T47D (cell line): ENCODE measurements around the gene ROCK1.

ENCODE experiments used
- DNase-seq, 2 experiments: peaks; one replicate each; pipeline versions ENCODE4 v3.0.0 to v3.0.0-alpha.2; 2011 to 2012; ENCODE audit warnings: low read depth in 1 of 2, low spot score in 1 of 2
- JUND ChIP-seq: IDR thresholded peaks from 2 replicates; pipeline ENCODE4 v1.6.1; 2012; ENCODE audit warnings: low read depth
- in situ Hi-C: cut with HindIII; loops from 2 replicates; pipeline ENCODE4 v1.10.0; 2016; ENCODE audit warnings: low sequenced_read_pairs, low pct_unique_long_range_greater_than_20kb

Gene ROCK1

GRCh38 chr18:21096760-21097159 lies 14.9 kb downstream of the ROCK1 start:
- in situ Hi-C loops, result no loop called here
- TF ChIP-seq JUND, result no peak
- DNase-seq, result no peak

- in situ Hi-C loops, result no loop called here
- DNase-seq, result no peak
- no peak for TF ChIP-seq JUND
Measured at GRCh38 chr18:21093133-21093532, 18.5 kb downstream of the ROCK1 start.

GRCh38 chr18:21090680-21091079 lies 20.9 kb downstream of the ROCK1 start:
- in situ Hi-C loops, result no loop called here
- no peak for TF ChIP-seq JUND
- no peak for DNase-seq

GRCh38 chr18:21085579-21086166 lies 25.9 kb downstream of the ROCK1 start:
- in situ Hi-C loops, result no loop called here
- DNase-seq, result no peak
- TF ChIP-seq JUND, result no peak

GRCh38 chr18:21084511-21085078 lies 27.0 kb downstream of the ROCK1 start:
- in situ Hi-C loops, result no loop called here
- no peak for TF ChIP-seq JUND

GRCh38 chr18:21083017-21083416 lies 28.6 kb downstream of the ROCK1 start:
- no peak for DNase-seq
- TF ChIP-seq JUND, result no peak

More at GRCh38 chr18:21084511-21085078, 27.0 kb downstream of the ROCK1 start:
- DNase-seq, result peak in 1 of 2 experiments; percentile 20

GRCh38 chr18:21081426-21081825 lies 30.2 kb downstream of the ROCK1 start:
- no peak for TF ChIP-seq JUND
- in situ Hi-C loops, result no loop called here
- no peak for DNase-seq

More at GRCh38 chr18:21083017-21083416, 28.6 kb downstream of the ROCK1 start:
- in situ Hi-C loops, result no loop called here

- DNase-seq, result no peak
- in situ Hi-C loops, result no loop called here
- TF ChIP-seq JUND, result no peak
Measured at GRCh38 chr18:21080576-21080975, 31.0 kb downstream of the ROCK1 start.

- peak; percentile 18 to 68 for DNase-seq
- no peak for TF ChIP-seq JUND
- in situ Hi-C loops, result no loop called here
Measured at GRCh38 chr18:21074336-21075323, 37.0 kb downstream of the ROCK1 start.

GRCh38 chr18:21073180-21073579 lies 38.4 kb downstream of the ROCK1 start:
- no peak for DNase-seq
- TF ChIP-seq JUND, result no peak
- in situ Hi-C loops, result no loop called here

- in situ Hi-C loops, result no loop called here
- TF ChIP-seq JUND, result no peak
Measured at GRCh38 chr18:21071071-21071470, 40.5 kb downstream of the ROCK1 start.

GRCh38 chr18:21069468-21069867 lies 42.1 kb downstream of the ROCK1 start:
- TF ChIP-seq JUND, result no peak
- in situ Hi-C loops, result no loop called here
- no peak for DNase-seq

More at GRCh38 chr18:21071071-21071470, 40.5 kb downstream of the ROCK1 start:
- DNase-seq, result no peak

- no peak for DNase-seq
- in situ Hi-C loops, result no loop called here
- no peak for TF ChIP-seq JUND
Measured at GRCh38 chr18:21064347-21064746, 47.3 kb downstream of the ROCK1 start.
